Measurements from ENCODE around the gene SEMA3B.
A peak's percentile ranks its signal among the peaks of the same experiment; 100 is the strongest.
"Not testable (repeated sequence)": the region's sequence is repeated elsewhere in the genome, so short reads cannot be mapped to it uniquely, and the experiment has no call there.

Gene SEMA3B

GRCh38 chr3:50296721-50297383, 27.9 kb downstream of the SEMA3B start:
- no peaks in the 10 kb centered on the region for H3K36me3 Mint-ChIP-seq
- no peak overlapping the region for H3K27ac Mint-ChIP-seq
- peaks cover 30% of the 10 kb centered on the region for H3K4me1 Mint-ChIP-seq (ENCODE audit: low read depth)
- no peaks in the 10 kb centered on the region for H3K9me3 Mint-ChIP-seq (ENCODE audit: low read depth)
- peak overlapping the region; percentile 25 for H3K4me3 Mint-ChIP-seq
- no peaks in the 10 kb centered on the region for H3K27me3 Mint-ChIP-seq

GRCh38 chr3:50297384-50297775, 28.4 kb downstream of the SEMA3B start:
- H3K9me3 Mint-ChIP-seq (ENCODE audit: low read depth): no peaks in the 10 kb centered on the region

DNA sequence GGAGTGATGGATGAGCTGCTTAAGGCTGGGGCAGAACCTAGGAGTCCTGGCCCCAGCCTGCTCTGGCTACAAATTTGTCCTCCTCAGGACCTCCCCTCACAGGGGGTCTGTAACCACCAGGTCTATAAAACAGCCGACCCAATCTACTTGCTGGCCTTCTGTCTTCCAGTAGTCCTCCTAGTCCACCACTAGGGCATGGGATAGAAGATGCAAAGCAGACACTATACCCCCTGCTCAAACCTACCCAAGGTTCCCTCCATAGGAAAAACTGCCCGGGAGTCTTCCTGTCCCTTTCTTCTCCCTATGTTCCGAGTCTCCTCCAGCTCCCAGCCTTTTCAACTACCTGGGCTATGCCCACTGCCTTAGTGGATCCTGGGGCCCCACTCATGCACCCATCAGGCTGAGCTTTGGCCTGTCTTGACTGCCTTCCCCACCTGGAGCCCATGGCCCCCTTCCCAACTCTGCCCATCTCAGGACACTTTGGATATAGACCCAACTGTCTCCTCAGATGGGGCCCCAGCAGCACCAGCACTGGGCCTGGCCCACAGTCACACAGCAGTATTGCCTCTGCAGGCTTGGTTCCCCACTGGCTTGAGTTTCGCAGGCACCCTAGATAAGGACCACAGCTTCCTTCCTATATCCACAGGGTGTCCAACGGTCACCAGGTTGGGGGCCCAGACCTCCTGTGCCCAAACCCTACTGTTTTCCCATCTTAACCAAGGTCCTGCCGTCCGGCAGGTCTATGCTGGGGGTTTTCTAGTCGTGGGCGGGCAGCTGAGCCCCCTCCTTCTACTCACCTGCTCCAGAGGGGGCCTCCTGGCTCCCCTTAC, 29.2 kb downstream of the SEMA3B start:
- Mint-ChIP-seq H3K27me3 (no peaks in the 10 kb centered on the region), H3K4me1 (ENCODE audit: low read depth) (peaks cover 23% of the 10 kb centered on the region), H3K4me3 (peak overlapping the region; percentile 97), H3K36me3 (no peaks in the 10 kb centered on the region), H3K27ac (peak overlapping the region; percentile 68), H3K9me3 (ENCODE audit: low read depth) (no peaks in the 10 kb centered on the region)

More at GRCh38 chr3:50297384-50297775, 28.4 kb downstream of the SEMA3B start:
- Mint-ChIP-seq H3K4me1 (ENCODE audit: low read depth) (peaks cover 29% of the 10 kb centered on the region), H3K4me3 (peak overlapping the region; percentile 97), H3K27ac (no peak overlapping the region), H3K27me3 (no peaks in the 10 kb centered on the region), H3K36me3 (no peaks in the 10 kb centered on the region)

DNA sequence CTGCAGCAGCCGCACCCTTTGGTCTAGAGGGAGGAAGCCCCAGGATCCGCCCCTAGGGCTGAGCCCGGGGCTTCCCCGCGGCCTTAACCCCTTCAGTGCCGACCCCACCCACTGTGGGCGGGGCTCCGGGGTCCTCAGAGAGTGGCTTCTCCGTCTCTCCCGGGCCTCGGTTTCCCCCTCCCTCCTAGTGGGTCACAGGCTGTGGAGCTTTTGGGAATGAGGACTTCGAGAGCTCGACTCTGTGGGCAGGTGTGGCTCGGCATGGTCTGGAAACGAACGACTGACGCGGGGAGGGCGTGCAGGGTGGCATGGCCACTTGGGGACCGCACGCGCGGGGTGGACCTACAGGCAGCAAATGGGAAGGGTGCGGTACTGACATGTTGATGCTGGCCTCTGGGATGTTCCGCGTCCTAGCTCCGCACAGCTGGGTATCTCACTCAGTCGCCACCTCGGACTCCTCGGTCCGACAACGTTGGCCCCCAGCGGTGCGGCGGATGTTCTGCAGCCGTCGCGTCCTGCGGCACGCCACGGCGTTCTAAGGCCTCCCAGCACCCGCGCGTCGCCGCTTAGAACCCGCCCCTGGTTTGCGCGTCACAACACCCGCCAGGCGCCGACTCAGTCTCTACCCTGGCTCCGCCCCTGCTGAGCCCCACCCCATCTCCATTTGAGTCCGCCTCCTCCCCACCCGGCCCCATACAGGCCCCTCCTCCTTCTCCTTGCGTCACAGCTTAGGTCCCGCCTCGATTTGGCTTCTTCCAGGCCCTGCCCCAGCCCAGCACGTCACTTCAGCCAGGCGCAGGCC, 30.1 kb downstream of the SEMA3B start, which contains the start of the genes HYAL3 and NAA80:
TSS of gene HYAL3 (minus strand) at position 570 of the 802 bp plus-strand sequence. CDS start 3,803 bp downstream, outside the sequence.
TSS of gene NAA80 (minus strand) at position 570 of the 802 bp plus-strand sequence. CDS start 1,942 bp downstream, outside the sequence.
- Mint-ChIP-seq H3K4me3 (peak within 1 kb of the TSS; percentile 97), H3K36me3 (no peaks in the 10 kb centered on the region), H3K27me3 (no peaks in the 10 kb centered on the region), H3K4me1 (ENCODE audit: low read depth) (peaks cover 22% of the 10 kb centered on the region), H3K9me3 (ENCODE audit: low read depth) (no peaks in the 10 kb centered on the region), H3K27ac (peak within 1 kb of the TSS; percentile 98)

- H3K4me3 Mint-ChIP-seq: peak overlapping the region; percentile 97
- H3K36me3 Mint-ChIP-seq: no peaks in the 10 kb centered on the region
- no peaks in the 10 kb centered on the region for H3K27me3 Mint-ChIP-seq
- peak overlapping the region; percentile 98 for H3K27ac Mint-ChIP-seq
- H3K4me1 Mint-ChIP-seq (ENCODE audit: low read depth): peaks cover 24% of the 10 kb centered on the region
- no peaks in the 10 kb centered on the region for H3K9me3 Mint-ChIP-seq (ENCODE audit: low read depth)
Observed at GRCh38 chr3:50299638-50299928, 30.6 kb downstream of the SEMA3B start.

DNA sequence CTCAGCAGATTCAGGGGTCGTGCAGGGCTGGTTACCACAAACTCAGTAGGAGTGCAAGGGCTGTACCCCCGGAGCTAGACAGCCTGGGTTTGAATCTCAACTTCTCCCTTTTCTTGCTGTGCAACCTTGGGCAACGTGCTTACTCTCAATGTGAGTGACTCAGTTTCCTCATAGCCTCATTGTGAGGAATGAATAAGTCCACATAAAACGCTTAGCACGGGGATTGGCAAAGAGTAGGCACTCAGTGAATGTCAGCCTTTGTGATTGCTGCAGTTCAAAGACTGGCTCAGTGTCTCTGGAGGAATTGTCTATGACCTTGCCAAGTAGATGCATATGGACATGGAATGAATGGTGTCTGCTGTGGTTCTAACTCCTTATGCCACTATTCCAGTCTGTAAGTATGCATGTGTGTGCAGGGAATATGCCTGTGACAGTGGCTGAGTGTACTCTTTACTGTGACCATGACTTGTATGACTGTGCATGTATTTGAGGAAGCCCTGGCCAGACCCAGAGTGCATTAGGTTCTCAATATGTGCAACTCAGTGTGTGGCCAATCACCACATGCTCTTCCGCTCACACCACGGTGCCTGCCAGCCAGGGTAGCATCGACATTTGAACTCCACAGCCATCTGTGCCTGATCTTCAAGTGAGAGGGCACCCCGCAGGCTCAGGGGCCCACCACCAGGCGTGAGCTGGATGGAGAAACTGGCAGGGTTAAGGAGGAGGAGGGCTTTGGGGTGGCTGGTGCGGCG, 31.2 kb downstream of the SEMA3B start:
- H3K27ac Mint-ChIP-seq: peak overlapping the region; percentile 98
- H3K9me3 Mint-ChIP-seq (ENCODE audit: low read depth): no peaks in the 10 kb centered on the region
- H3K27me3 Mint-ChIP-seq: no peaks in the 10 kb centered on the region
- peaks cover 26% of the 10 kb centered on the region for H3K4me1 Mint-ChIP-seq (ENCODE audit: low read depth)
- no peaks in the 10 kb centered on the region for H3K36me3 Mint-ChIP-seq
- peak overlapping the region; percentile 97 for H3K4me3 Mint-ChIP-seq

GRCh38 chr3:50300681-50301254, 31.8 kb downstream of the SEMA3B start:
- Mint-ChIP-seq H3K27me3 (no peaks in the 10 kb centered on the region), H3K27ac (peak overlapping the region; percentile 98), H3K36me3 (no peaks in the 10 kb centered on the region), H3K4me3 (peak overlapping the region; percentile 97), H3K9me3 (ENCODE audit: low read depth) (no peaks in the 10 kb centered on the region), H3K4me1 (ENCODE audit: low read depth) (peaks cover 26% of the 10 kb centered on the region)

GRCh38 chr3:50302095-50303012, 33.4 kb downstream of the SEMA3B start:
- no peak overlapping the region for H3K4me3 Mint-ChIP-seq
- H3K9me3 Mint-ChIP-seq (ENCODE audit: low read depth): no peaks in the 10 kb centered on the region
- no peak overlapping the region for H3K27ac Mint-ChIP-seq
- no peaks in the 10 kb centered on the region for H3K36me3 Mint-ChIP-seq
- peaks cover 26% of the 10 kb centered on the region for H3K4me1 Mint-ChIP-seq (ENCODE audit: low read depth)
- H3K27me3 Mint-ChIP-seq: no peaks in the 10 kb centered on the region

- Mint-ChIP-seq H3K4me1 (ENCODE audit: low read depth) (peaks cover 19% of the 10 kb centered on the region), H3K27ac (no peak within 1 kb of the TSS), H3K36me3 (no peaks in the 10 kb centered on the region), H3K4me3 (no peak within 1 kb of the TSS), H3K9me3 (ENCODE audit: low read depth) (no peaks in the 10 kb centered on the region), H3K27me3 (no peaks in the 10 kb centered on the region)
Observed at GRCh38 chr3:50303013-50303815, 34.3 kb downstream of the SEMA3B start, which contains the start of gene HYAL1. TSS of gene HYAL1 (minus strand) at chr3:50303574. CDS start at chr3:50302956, 618 bp downstream.

GRCh38 chr3:50304601-50305000, 35.7 kb downstream of the SEMA3B start:
- no peak overlapping the region for H3K27ac Mint-ChIP-seq
- H3K36me3 Mint-ChIP-seq: no peaks in the 10 kb centered on the region
- H3K9me3 Mint-ChIP-seq (ENCODE audit: low read depth): no peaks in the 10 kb centered on the region
- no peaks in the 10 kb centered on the region for H3K27me3 Mint-ChIP-seq
- H3K4me3 Mint-ChIP-seq: no peak overlapping the region
- peaks cover 16% of the 10 kb centered on the region for H3K4me1 Mint-ChIP-seq (ENCODE audit: low read depth)

GRCh38 chr3:50312041-50312440, 43.1 kb downstream of the SEMA3B start:
- peaks cover 12% of the 10 kb centered on the region for H3K4me1 Mint-ChIP-seq (ENCODE audit: low read depth)
- H3K4me3 Mint-ChIP-seq; H3K36me3 Mint-ChIP-seq; H3K27ac Mint-ChIP-seq; H3K9me3 Mint-ChIP-seq (ENCODE audit: low read depth); H3K27me3 Mint-ChIP-seq: not testable (repeated sequence)

GRCh38 chr3:50314342-50314741, 45.4 kb downstream of the SEMA3B start:
- peaks cover 2% of the 10 kb centered on the region for H3K36me3 Mint-ChIP-seq
- H3K27me3 Mint-ChIP-seq: no peaks in the 10 kb centered on the region
- no peaks in the 10 kb centered on the region for H3K9me3 Mint-ChIP-seq (ENCODE audit: low read depth)
- peak overlapping the region; percentile 8 for H3K27ac Mint-ChIP-seq
- H3K4me1 Mint-ChIP-seq (ENCODE audit: low read depth): peaks cover 19% of the 10 kb centered on the region
- no peak overlapping the region for H3K4me3 Mint-ChIP-seq
